COLO668 (cell line): ENCODE data around the gene JTB.
"Not testable (repeated sequence)": the region's sequence is repeated elsewhere in the genome, so short reads cannot be mapped to it uniquely, and the experiment has no call there.

ENCODE experiments used
- DNase-seq: peaks from one replicate; lab custom pipeline; 2025; ENCODE audit not compliant: unreplicated experiment; lab: John Stamatoyannopoulos, UW

JTB gene

DNA sequence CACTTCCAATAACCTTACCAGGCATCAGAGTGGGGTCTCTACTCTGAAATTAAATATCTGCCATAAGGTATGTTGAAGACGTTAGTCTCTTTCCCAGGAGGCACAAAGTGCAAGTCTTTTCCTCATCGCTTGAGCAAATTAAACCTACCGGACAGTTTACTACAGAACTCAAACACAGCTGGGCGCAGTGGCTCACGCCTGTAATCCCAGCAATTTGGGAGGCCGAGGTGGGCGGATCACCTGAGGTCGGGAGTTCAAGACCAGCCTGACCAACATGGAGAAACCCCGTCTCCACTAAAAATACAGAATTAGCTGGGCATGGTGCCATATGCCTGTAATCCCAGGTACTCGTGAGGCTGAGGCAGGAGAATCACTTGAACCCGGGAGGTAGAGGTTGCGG, 1.6 kb upstream of the JTB start:
- not testable (repeated sequence) for DNase-seq

DNA sequence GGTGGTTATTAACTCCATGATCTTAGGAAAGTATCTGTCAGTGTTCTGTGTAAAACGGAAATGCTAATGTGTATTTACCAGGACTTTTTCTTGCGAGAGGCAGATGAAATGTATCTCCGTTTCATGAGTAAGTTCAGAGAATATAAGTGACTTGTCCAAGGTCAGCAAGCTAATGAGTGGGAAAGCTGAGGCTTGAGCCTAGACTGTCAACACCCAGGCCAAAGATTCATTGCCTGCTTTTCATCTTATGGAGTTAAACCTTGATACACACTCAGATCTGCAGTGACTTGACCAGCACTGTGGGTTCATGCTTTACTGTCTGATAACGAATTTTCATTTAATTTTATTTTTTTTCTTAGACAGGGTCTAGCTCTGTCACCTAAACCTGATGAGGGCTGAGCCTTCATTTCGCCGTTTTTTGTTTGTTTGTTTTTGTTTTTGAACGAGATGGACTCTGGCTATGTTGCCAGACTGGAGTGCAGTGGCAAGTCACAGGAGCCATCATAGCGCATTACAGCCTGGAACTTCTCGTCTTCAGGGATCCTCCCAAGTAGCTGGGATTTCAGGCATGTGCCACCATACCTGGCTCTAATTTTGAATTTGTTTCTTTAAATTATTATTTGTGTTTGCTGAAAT, 918 bp upstream of the JTB start:
- no peak for DNase-seq

DNA sequence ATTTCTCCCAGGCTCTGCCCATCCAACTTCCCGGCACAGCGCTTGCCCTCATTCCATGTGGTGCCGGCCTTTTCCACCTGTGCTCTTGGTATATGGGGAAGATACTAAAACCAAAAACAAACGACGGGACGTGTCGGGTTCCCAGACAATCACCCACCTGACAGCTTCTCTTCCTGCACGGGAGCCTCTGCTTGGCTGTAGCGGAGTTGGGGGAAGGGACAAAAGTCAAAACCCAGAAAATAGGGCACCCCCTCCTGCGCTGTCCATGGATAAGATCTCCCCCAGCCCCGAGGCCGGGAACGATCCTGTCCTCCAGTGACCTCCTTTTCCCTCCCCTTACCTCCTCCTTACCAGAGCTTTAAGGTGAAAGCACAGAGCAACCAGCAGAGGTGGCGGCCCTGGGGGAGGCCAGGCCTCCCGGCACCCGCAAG, 640 bp downstream of the JTB start:
- DNase-seq: peak; percentile 51

DNA sequence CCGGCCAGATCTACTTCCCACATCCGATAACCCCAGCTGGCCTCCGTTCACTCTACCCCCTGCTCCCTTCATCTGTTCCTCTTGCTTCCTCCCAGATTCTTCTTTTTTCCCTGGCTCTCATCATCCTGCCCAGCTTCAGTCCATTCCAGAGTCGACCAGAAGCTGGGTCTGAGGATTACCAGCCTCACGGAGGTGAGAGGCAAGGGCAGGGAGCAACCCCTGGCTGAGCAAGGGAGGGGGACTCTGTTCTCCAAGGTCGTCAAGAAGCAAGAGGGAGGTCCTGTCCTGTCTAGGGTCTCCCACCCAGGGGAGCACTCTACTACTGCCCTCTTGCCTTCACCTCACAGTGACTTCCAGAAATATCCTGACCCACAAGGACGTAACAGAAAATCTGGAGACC, 3.9 kb downstream of the JTB start:
- DNase-seq: no peak

DNA sequence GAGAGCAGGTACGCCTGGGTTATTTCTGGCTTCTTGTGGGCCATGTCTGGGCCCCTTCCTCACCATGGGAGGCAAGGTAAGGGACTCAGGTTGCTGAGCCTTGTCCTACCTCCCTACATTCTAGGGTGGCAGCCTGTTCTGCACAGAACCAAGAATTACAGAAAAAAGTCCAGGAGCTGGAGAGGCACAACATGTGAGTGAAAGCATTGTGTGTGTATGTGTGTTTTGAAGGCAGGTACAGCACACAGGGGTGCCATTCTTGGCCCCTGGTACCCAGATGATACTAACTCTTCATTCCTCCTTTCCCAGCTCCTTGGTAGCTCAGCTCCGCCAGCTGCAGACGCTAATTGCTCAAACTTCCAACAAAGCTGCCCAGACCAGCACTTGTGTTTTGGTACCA, 4.4 kb downstream of the JTB start:
- DNase-seq: no peak

DNA sequence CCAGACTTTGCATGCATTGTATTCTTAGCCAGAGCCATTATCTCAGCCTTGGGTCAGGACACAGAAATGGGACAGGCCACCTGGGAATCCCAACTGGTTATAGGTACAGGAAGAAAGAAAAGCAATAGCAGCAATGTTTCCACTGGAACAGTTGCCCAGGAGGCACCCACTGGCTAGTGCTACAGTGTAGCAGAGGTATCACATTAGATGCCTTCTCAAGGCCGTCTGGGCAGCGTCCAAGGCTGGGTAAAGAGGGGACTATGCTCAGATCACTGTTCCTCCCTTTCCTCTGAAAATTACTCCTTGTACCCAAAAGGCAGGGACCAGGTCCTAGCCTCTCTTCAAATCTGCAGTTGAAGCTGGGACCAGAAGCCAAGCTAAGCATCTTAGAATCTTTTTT, 7.1 kb downstream of the JTB start:
- DNase-seq: no peak

DNA sequence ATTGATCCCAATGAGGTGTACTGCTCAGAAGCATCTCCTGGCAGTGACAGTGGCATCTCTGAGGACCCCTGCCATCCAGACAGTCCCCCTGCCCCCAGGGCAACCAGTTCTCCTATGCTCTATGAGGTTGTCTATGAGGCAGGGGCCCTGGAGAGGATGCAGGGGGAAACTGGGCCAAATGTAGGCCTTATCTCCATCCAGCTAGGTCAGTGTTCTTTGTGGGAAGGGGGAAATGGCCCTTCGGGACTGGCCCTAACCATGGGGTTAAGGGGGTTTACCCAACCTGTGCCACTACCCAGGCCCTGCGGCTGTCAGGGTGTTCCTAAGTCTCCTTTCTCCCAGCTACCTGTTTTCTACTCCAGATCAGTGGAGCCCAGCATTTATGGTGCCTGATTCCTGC, 8.5 kb downstream of the JTB start:
- no peak for DNase-seq

DNA sequence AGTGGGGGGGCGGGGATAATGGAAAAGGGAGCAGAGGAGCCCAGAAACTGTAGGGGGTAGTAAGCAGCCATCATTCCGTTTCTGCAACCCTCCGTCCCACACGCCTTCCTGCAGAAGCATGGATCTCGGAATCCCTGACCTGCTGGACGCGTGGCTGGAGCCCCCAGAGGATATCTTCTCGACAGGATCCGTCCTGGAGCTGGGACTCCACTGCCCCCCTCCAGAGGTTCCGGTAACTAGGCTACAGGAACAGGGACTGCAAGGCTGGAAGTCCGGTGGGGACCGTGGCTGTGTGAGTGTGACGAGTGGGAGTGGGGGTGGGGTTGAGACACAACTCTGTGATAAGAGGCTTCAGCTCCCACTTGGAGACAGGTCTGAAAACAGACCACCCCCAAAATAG, 9.1 kb downstream of the JTB start:
- DNase-seq: peak; percentile 43

DNA sequence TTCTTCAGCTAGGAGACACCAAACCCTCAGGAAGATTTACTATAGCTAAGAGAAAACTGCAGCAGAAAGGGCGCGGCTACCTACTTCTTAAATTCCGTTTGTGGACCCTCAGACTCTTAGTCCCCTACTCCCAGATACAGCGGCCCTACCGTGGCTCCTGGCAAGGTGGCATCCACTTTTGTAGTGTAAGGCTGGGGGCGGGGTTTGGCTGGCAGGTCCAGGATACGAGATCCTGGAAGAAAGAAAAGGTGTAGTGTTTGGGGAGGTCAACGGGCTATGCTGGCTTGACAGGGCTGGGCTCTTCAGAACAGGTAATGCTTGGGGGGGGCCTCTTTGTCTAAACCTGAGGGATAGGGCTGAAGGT, 9.5 kb downstream of the JTB start:
- DNase-seq: peak; percentile 73

DNA sequence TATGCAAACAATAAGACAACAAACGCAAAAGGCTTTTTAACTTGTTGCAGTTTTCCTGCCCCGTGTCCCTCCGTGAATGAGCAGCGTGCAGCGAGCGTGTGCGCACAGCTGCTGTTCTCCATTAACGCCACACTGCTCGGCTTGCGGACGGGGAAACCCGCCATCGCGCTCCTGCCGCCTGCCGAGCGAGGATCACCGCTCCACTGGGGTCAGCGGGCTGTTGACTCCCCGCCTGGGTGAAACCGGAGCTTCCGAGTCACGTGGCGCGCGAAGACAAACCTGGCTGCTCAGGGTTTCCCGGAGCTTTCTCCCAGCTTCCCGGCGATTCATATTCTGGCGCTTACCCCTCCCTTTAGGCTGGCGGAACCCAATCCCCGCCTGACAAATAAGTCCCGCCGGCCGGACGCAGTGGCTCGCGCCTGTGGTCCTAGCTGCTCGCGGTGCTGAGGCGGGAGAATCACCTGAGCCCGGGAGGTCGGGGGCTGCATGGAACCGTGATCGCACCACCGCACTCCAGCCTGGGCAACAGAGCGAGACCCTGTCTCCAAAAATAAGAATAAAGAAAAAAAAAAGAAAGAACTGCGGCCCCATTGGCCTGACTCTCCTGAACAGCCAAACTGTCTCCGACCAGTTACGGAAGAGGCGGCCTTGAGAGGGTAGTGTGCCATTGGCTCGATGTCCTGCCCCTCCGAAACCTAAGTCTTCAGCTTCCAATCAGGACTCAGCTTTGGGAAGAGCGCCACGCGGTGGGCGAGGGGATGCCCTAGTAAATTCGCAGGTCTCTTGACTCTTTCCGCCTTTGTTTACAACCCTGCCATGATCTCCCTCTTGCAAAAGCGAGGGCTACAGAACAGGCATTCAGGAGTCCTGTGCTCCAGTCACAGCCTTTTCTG, 10.1 kb downstream of the JTB start, which contains the start of gene CREB3L4:
Gene CREB3L4, plus strand, starts transcription at position 796 of the 893 bp plus-strand sequence. CDS start 624 bp downstream, outside the sequence.
- DNase-seq: peak; percentile 97

DNA sequence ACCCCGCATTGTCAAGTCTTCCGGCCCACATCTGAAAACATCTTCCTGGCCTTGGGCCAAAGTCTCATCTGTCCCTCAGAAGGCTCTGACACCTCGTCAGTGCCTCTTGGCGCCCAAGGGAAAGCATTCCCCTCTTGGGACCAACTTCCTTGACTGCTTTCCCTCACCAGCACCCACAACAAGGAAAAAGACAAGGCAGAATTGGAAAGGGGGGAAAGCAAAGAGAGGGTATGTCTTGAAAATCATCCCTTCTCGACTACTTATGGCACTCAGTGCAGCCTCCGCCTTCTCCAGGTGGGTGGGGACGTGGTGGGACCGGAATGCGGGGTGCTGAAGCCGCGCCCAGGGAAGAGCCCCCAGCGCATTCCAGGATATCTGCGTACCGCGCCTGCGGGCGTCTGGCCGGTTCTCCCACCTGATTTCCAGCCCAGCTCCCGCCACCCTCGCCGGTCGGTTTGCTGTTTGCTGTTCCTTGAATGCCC, 13.6 kb downstream of the JTB start:
- DNase-seq: peak; percentile 65

DNA sequence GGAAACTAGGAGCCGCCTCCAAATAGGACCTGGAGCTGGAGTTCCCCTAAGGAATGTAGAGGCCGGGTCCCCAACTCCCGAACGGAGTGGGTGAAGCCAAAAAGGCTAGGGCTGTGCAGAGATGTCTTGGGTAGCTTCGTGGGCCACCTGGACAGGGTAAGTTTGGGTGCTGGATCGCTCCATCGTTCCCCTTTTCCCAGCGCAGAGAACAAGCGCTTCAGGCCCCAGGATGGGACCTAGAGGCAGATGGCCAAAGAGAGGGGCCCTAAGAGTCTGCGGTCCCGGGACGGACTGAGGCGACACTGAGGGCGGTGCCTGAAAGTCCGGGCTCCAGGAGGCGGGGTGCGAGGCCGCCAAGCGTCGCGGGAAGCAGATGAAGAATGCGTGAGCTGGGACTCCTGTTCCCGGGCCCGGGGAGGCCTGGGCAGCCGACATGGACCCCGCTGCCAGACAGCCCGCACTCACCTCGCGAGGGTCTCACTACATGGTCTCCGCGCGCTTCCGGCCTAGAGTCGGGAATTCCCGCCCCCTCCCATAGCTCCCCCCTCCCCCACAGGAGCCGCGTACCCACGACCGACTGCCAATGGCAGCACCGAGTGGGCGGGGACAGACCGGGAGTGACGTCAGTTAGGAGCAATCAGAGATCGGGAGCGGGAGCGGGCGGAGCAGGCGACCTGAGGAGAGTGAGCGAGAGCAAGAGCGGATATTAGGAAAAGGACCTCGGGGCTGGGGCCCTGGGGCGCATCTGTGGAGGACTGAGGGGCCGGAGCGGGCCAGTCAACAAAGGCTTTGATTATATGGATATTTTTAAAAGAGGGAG, 14.2 kb downstream of the JTB start, which contains the start of gene SLC39A1:
Gene SLC39A1, minus strand, starts transcription at position 508 of the 820 bp plus-strand sequence. CDS start 822 bp downstream, outside the sequence.
- DNase-seq: peak; percentile 99

DNA sequence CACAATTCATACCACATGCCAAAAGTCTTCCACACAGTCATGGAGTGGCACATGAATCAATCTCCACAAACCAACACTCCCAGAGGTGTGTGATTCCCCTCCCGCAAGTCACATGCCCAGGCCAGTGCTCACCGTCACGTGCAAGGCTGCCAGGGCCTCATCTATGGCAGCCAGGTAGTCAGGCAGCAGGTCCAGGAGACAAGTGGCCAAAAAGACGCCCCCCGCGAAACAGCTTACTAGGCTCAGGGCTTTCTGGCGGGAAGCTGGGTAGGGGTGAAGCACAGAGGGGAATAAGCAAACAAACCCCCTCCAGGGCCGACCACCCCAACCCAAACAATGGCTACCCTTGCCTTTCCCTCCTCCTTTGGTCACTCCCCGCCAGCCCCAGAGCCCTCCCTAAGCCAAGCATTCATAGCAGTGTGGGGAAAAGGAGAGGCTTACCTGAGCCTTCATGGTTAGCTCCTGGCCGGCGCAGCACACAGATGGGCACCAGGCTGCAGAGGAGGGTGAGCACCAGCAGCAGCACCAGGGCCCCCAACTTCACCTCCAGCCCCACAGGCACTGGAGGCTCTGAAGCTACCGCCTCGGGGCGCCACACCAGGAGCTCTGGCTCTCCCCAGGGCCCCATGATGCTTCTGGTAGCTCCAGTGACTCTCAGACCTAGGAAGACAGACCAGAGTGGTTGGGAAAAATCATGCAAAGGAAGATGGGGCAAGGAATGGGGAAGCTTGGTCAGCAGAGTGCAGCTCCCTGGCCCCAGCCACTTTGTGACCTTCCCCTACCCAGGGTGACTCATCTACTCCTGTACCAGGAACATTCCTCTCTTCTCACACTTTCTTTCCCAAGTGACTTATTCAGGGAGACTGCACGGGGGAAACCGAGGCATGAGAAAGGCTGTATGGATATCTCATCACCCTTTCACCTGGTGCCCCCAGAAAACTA, 15.1 kb downstream of the JTB start:
- peak; percentile 64 for DNase-seq

DNA sequence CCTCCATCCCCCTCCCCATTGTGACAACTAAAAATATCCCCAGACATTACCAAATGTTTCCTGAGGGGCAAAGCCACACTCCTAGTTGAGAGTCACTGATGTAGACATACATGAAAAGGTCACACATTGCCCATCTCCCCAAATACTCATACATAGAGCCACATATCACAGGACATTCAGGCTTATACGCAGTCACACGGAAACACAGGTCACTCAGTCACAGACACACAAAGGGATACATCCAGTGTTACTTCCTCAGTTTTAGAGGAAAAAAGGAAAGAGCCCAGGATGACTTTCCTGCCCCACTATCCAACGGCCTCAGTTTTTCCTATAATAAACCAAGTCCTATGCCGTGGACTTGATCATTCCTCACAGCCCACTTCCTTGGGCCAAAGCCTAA, 16.1 kb downstream of the JTB start:
- no peak for DNase-seq

DNA sequence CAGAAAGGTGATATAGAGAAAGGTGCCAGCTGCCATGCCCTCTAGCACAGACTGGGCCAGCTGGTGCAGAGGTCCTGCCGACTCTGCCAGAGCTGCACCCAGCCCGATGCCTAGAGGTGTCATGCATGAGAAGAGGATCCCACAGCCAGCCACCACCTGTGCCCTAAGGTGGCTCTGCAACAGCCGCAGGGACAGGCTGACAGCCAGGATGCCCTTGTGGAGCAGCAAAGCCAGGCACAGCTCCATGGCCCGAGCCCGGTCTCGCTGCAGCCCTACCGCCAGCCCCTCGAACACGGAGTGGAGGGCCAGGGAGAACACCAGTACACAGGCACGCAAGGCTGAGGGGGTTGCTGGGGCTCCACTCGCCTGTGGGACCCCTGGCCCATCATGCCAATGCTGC, 17.3 kb downstream of the JTB start:
- DNase-seq: no peak

DNA sequence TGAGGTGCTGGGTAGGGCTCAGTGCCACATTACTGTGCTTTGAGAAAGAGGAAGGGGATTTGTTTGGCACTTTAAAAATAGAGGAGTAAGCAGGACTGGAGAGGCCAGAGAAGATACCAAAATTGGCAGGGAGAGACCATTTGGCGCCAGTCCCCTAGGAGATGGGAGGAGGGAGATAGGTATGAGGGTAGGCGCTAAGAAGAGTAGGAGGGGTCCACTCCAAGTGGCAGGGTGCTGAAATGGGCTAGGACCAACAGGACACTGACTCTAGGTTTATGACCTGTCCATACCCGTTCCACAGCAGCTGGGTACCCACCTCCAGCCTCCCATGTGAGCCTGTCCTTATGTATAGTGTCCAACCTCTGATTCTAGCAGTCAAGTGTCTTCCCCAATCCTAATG, 18.0 kb downstream of the JTB start:
- DNase-seq: no peak

DNA sequence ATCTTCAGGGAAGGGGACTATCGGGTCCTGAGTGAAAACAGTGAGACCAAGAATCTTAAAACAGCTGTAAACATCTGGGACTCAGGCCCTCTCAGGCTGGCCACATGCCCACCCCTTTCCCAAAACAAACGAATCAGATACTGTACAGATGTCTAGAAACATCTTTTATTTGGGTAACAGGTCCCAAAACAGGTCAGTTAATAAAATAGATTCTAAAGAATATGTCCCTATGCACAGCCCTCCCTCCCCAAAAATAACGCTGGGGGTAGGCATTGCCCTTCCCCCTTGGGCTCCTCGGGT, 18.6 kb downstream of the JTB start:
- no peak for DNase-seq

DNA sequence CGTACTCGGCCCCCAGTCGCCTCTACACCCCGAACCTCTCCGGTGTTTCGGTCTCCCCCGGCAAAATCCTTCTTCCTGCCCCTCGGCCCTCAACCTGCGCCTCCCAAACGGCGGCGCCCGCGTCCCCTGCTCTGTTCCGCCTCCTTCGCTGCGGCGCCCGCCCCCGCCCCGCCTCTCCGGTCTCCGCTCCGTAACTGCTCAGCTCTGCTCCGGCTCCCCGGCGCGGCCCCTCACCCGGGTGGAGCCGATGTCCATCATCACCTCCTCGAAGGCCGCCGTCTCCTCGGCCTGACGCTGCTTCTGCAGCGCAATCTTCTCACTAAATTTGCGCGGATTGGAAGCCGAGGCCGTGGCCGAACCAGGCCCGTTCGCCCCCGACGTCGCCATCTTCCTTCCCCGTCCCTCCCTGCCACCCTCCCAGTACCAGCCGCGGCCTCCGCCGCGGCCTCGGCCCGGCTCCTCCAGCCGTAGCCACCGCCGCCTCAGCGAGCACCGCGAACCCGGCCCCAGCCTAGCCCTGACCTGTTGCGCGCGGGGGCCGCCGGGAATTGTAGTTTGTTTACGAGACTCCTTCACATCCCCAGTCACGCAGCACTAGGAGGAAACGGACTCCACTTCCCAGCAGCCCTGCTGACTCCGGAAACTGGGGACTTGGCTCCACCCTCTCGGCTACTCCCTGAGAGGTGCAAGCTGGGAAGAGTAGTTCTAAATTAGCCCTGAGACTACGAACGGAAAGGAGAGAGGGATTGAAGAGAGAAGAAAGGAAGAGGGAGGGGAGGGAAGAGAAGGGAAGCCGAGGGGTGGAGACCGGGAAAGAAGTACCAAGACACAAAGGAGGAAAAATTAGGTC, 19.1 kb downstream of the JTB start, which contains the start of gene CRTC2:
Gene CRTC2, minus strand, starts transcription at position 502 of the 850 bp plus-strand sequence. Its CDS starts 115 bp downstream, at position 387.
- DNase-seq: peak; percentile 99

DNA sequence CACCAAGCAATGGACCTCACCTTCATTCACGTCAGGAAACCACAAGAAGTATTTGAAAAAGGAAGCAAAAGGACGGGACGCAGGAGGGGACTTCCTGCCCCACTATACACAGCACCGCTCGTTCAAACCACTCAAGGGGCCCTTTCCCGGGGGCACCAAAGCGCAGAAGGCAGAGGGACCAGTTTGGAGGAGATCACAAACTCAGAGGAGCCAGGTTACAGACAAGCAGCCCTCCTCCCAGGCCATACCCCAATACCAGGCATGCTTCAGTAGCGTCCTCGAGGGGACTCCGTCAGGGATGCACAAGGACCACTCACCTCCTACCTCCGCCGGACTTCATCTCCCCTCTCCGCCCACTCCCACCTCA, 19.7 kb downstream of the JTB start:
- no peak for DNase-seq
